Breast epithelium (tissue), 4 donors: ENCODE measurements around the gene HOXD12. TPM values are rescaled to one million over a fixed set of nuclear protein-coding genes. Genes with fewer than 3 reads are reported as not detected.

Experiments used
- DNase-seq, 2 donors: peaks; one replicate each; pipeline ENCODE4 v3.0.0-alpha.2; 2019; ENCODE audit warnings: low spot score in 2 of 2
- H3K27ac ChIP-seq, 2 donors: fragments of 200-600 bp; sonication (generic) in 1 of 2; one replicate each; pipeline ENCODE4 v1.5.1; 2016 to 2019; ENCODE audit warnings: mild to moderate bottlenecking in 1 of 2
- H3K27me3 ChIP-seq, 2 donors: fragments of 200-600 bp; sonication (generic) in 1 of 2; one replicate each; pipeline versions ENCODE4 v1.5.1 to v1.6.0; 2017 to 2019; ENCODE audit warnings: control low read depth in 1 of 2, mild to moderate bottlenecking in 1 of 2
- H3K36me3 ChIP-seq: fragments of 200-600 bp; one replicate; pipeline ENCODE4 v1.5.1; 2019
- H3K4me1 ChIP-seq, 2 donors: fragments of 200-600 bp; sonication (generic); one replicate each; pipeline ENCODE4 v1.5.1; 2016 to 2019; ENCODE audit warnings: control low read depth in 1 of 2
- H3K4me3 ChIP-seq, 3 donors: fragments of 200-600 bp; sonication (generic); 1 replicate in 2 of 3; 2 replicates in 1 of 3; pipeline ENCODE4 v1.5.1; 2016 to 2019; ENCODE audit warnings: mild to moderate bottlenecking in 3 of 3, moderate library complexity in 2 of 3
- H3K9me3 ChIP-seq, 2 donors: fragments of 200-600 bp; sonication (generic) in 1 of 2; one replicate each; pipeline ENCODE4 v1.5.1; 2016 to 2019; ENCODE audit warnings: control low read depth in 1 of 2
- CTCF ChIP-seq, 3 donors: fragments of 450-650 bp; IDR thresholded peaks; one replicate each; pipeline ENCODE4 v1.5.1; 2016 to 2017; ENCODE audit warnings: antibody characterized with exemption in 3 of 3, mild to moderate bottlenecking in 3 of 3, moderate library complexity in 3 of 3
- POLR2A ChIP-seq: fragments of 450-650 bp; IDR thresholded peaks from one replicate; pipeline ENCODE4 v1.6.1; 2016; ENCODE audit warnings: antibody characterized with exemption, mild to moderate bottlenecking, moderate library complexity
- POLR2AphosphoS5 ChIP-seq, 3 donors: sonication (generic); formaldehyde crosslinking; IDR thresholded peaks; one replicate each; pipeline ENCODE4 v1.6.1; 2017; ENCODE audit warnings: antibody characterized with exemption in 3 of 3
- intact Hi-C: fragments of 100-400 bp; cut with DNase I; formaldehyde crosslinking; loops from one replicate; pipeline ENCODE4 v1.15.1; 2023; ENCODE audit warnings: low total_unique reads
- total RNA-seq, 3 donors: library from RNA; depleted of rRNA; stranded (reverse); fragments of >200 nt; gene quantifications; one replicate each; pipeline ENCODE4 v1.1.0, GENCODE V29; 2016

Gene HOXD12
- total RNA-seq, 3 donors from 2014 or later = not detected

- H3K27ac ChIP-seq = no peak overlapping the region
- TF ChIP-seq POLR2A (no peak), POLR2AphosphoS5 (IDR thresholded peaks at IDR 0.05) (peak in 1 of 3 donors; percentile 12)
- intact Hi-C loops = loop anchor here (10.0 kb wide), 1 partner anchor 396 kb away; no protein-coding TSS in a partner anchor
- peaks cover 3 to 98% of the 10 kb centered on the region in 2 donors for H3K27me3 ChIP-seq
- peak overlapping the region in 1 of 3 donors; percentile 51 for H3K4me3 ChIP-seq
- no peaks in the 10 kb centered on the region for H3K36me3 ChIP-seq
- no peak for DNase-seq
- H3K9me3 ChIP-seq = peaks cover 0 to 15% of the 10 kb centered on the region in 2 donors
- H3K4me1 ChIP-seq = no peaks in the 10 kb centered on the region
Measured at GRCh38 chr2:176080540-176081375, 18.8 kb upstream of the HOXD12 start.

- Histone ChIP-seq H3K27ac (no peak overlapping the region), H3K27me3 (peaks cover 6 to 98% of the 10 kb centered on the region in 2 donors), H3K36me3 (no peaks in the 10 kb centered on the region), H3K9me3 (peaks cover 0 to 15% of the 10 kb centered on the region in 2 donors), H3K4me3 (no peak overlapping the region), H3K4me1 (no peaks in the 10 kb centered on the region)
- intact Hi-C loops = loop anchor here (10.0 kb wide), 1 partner anchor 397 kb away; no protein-coding TSS in a partner anchor
- no peak for DNase-seq
- no peak for TF ChIP-seq POLR2AphosphoS5 (IDR thresholded peaks at IDR 0.05)
- no peak for TF ChIP-seq CTCF (IDR thresholded peaks at IDR 0.05)
- no peak for TF ChIP-seq POLR2A
Measured at GRCh38 chr2:176081376-176081836, 18.2 kb upstream of the HOXD12 start.

GRCh38 chr2:176081837-176082524 is 17.6 kb upstream of the HOXD12 start:
- Histone ChIP-seq H3K27me3 (peaks cover 6 to 98% of the 10 kb centered on the region in 2 donors), H3K9me3 (peaks cover 0 to 15% of the 10 kb centered on the region in 2 donors), H3K36me3 (no peaks in the 10 kb centered on the region), H3K27ac (no peak overlapping the region), H3K4me3 (peak overlapping the region in 1 of 3 donors; percentile 22), H3K4me1 (no peaks in the 10 kb centered on the region)
- DNase-seq = no peak
- TF ChIP-seq POLR2A (no peak), CTCF (IDR thresholded peaks at IDR 0.05) (no peak), POLR2AphosphoS5 (IDR thresholded peaks at IDR 0.05) (no peak)
- intact Hi-C loops = loop anchor here (10.0 kb wide), 1 partner anchor 397 kb away; no protein-coding TSS in a partner anchor

GRCh38 chr2:176082525-176082823 is 17.1 kb upstream of the HOXD12 start:
- Histone ChIP-seq H3K4me1 (no peaks in the 10 kb centered on the region), H3K4me3 (no peak overlapping the region), H3K27ac (no peak overlapping the region), H3K36me3 (no peaks in the 10 kb centered on the region), H3K9me3 (peaks cover 0 to 15% of the 10 kb centered on the region in 2 donors), H3K27me3 (peaks cover 6 to 98% of the 10 kb centered on the region in 2 donors)
- intact Hi-C loops = loop anchor here (10.0 kb wide), 1 partner anchor 398 kb away; no protein-coding TSS in a partner anchor
- DNase-seq = no peak
- TF ChIP-seq CTCF (IDR thresholded peaks at IDR 0.05) = no peak
- TF ChIP-seq POLR2A = no peak
- no peak for TF ChIP-seq POLR2AphosphoS5 (IDR thresholded peaks at IDR 0.05)

GRCh38 chr2:176082824-176083751 is 16.5 kb upstream of the HOXD12 start:
- peaks cover 6 to 98% of the 10 kb centered on the region in 2 donors for H3K27me3 ChIP-seq
- H3K4me1 ChIP-seq = no peaks in the 10 kb centered on the region
- DNase-seq = no peak
- no peak overlapping the region for H3K27ac ChIP-seq
- no peaks in the 10 kb centered on the region for H3K36me3 ChIP-seq
- intact Hi-C loops = loop anchor here (10.0 kb wide), 1 partner anchor 398 kb away; no protein-coding TSS in a partner anchor
- no peak for TF ChIP-seq CTCF (IDR thresholded peaks at IDR 0.05)
- TF ChIP-seq POLR2AphosphoS5 (IDR thresholded peaks at IDR 0.05) = no peak
- no peak for TF ChIP-seq POLR2A
- H3K4me3 ChIP-seq = peak overlapping the region in 1 of 3 donors; percentile 29
- H3K9me3 ChIP-seq = peaks cover 0 to 15% of the 10 kb centered on the region in 2 donors
